Measurements from ENCODE around the gene PPM1H.
"Not testable (repeated sequence)": the region's sequence is repeated elsewhere in the genome, so short reads cannot be mapped to it uniquely, and the experiment has no call there.

Gene PPM1H

DNA sequence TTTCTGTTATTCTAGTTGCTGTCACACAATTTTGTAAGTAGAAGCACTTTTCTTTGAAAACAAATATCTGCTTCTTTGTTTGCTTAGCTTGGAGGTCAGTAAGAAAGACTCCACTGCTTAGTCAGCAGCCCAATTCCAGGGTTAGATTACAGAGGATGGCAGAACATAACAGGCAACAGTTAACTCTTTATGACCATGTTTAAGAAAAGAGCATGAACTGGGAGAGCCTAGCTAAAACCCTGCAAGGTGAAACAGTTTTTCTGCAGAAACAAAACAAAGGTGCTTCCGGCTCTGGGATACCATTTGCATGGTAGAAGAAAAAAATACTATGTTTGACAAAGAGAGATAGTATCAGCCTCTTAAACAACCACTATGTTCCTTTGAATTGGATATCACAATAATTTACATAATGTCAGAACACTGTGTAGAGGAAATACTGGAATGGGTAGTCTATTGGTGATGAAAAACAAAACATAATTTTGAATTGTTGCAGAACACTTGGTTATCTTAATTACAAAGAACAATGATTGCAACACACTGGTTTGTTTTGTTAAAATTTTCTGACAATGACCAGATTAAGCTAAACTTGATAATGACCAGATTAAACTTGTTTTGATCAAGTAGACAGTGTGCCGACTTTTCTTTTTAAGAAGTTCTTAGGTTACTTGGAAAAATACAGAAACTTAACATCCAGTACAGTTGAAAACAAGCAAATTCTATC lies 22.4 kb upstream of the PPM1H start:
- no peak for DNase-seq (ENCODE audit: extremely low read depth, low read depth)
- TF ChIP-seq, protein P1, sequence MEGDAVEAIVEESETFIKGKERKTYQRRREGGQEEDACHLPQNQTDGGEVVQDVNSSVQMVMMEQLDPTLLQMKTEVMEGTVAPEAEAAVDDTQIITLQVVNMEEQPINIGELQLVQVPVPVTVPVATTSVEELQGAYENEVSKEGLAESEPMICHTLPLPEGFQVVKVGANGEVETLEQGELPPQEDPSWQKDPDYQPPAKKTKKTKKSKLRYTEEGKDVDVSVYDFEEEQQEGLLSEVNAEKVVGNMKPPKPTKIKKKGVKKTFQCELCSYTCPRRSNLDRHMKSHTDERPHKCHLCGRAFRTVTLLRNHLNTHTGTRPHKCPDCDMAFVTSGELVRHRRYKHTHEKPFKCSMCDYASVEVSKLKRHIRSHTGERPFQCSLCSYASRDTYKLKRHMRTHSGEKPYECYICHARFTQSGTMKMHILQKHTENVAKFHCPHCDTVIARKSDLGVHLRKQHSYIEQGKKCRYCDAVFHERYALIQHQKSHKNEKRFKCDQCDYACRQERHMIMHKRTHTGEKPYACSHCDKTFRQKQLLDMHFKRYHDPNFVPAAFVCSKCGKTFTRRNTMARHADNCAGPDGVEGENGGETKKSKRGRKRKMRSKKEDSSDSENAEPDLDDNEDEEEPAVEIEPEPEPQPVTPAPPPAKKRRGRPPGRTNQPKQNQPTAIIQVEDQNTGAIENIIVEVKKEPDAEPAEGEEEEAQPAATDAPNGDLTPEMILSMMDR (IDR thresholded peaks at IDR 0.05; ENCODE audit: low read depth, low read length) = no peak

DNA sequence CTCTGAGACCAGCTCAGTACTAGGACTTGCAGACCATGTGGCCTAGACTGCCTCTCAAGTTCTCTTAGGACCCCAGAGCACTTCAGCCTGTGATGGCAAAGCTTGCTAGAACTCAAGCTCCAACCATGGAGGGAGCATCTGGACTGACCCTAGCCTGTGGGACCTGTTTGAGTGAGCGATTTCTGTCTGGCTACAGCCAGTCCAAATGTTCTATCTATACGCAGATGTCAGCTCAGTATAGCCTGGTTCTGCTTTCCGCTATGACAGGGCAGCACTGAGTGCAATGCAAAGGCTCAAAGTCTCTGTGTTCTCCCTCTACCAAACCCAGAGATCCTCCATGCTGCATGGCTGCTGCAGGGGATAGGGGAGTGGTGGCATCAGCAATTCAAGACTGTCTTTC lies 20.7 kb upstream of the PPM1H start:
- TF ChIP-seq, protein P1 (IDR thresholded peaks at IDR 0.05; ENCODE audit: low read depth, low read length) = no peak
- no peak for DNase-seq (ENCODE audit: extremely low read depth, low read depth)

DNA sequence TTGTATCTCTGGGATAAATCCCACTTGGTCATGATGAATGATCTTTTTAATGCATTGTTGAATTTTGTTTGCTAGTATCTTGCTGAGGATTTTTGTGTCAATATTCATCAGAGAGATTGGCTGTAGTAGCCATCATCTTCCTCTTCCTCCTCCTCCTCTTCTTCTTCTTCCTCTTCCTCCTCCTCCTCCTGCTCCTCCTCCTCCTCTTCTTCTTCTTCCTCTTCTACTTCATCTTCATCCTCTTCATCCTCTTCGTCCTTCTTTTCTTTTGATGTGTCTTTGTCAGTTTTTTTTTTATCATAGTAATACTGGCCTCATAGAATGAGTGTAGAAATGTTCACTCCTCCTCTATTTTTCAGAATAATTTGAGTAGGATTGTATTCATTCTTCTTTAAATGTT lies 15.4 kb upstream of the PPM1H start:
- TF ChIP-seq, protein P1 (IDR thresholded peaks at IDR 0.05; ENCODE audit: low read depth, low read length) = no peak
- DNase-seq (ENCODE audit: extremely low read depth, low read depth) = no peak

DNA sequence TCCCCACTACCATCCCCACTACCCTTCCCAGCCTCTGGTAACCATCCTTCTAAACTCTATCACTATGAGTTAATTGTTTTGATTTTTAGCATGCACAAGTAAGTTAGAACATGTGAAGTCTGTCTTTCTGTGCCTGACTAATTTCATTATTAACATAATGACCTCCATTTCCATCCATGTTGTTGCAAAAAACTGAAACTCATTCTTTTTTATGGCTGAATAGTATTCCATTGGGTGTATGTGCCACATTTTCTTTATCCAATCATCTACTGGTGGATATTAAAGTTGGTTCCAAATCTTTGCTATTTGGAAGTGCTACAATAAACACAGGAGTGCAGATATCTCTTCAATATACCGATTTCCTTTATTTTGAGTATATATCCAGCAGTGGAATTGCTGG lies 13.2 kb upstream of the PPM1H start:
- DNase-seq (ENCODE audit: extremely low read depth, low read depth) = no peak
- TF ChIP-seq, protein P1 (IDR thresholded peaks at IDR 0.05; ENCODE audit: low read depth, low read length) = no peak

DNA sequence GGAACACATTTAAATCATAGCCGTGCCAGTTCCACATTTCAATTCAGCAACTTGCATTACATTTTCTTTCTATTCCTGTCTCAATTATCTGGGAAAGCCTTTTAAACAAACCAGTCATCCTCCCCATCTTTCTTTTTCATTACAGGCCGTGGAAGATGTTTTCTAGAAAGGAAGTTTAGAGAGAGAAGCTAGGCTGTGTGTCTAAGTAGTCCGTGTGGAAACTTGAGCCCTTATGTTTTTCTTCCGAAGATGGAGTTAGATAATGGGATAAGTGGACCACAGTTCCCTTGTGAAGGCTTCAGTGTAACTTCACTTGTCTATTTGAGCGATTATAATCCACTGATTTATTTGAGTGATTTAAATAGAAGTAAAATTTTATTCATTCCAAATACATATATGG lies 12.4 kb upstream of the PPM1H start:
- TF ChIP-seq, protein P1 (IDR thresholded peaks at IDR 0.05; ENCODE audit: low read depth, low read length) = no peak
- DNase-seq (ENCODE audit: extremely low read depth, low read depth) = no peak

DNA sequence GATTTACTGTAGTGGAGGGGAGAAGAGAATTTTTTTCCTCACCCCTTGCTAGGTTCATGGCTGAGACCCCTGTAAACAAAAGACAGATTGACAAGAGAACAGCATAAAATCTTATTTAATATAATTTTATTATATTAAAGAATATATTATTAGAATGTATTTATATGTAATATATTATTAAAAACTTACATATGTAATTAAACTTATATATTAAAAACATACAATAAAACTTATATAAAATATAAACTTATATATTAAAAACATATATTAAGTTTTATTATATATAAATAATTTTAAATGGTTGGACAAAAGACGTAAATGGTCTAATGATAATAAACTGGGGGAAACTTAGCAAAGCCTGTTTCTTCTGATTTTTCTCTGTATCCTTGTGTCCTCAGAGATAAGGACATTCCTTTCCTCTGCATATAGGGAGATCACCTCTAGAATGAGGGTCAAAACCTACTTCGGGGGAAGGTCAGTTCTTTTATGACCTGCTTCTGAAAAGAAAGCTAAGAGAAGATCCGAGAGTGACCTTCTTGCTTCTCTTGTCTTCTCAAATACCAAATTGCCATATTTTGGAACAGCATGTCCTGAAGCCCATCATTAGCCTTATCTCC lies 8.9 kb upstream of the PPM1H start:
- TF ChIP-seq, protein P1 (IDR thresholded peaks at IDR 0.05; ENCODE audit: low read depth, low read length) = no peak

DNA sequence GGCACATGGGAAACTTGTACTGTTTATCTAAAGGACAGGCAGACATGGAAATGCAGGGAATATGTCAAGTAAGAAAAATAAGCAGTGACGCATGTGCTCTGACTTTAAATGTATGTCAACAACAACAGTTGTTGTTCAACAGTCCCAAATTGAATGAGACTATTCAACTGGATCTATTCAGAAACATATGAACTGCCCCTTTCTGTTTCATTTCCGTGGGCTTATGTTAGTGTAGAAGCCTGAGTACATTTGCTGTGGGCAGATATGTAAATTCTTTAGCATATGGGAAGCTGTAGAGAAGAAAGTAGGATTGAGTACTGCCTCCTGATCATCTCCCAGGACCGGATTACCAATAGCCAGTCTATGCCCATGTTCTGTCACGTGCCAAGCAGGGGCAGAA lies 7.4 kb upstream of the PPM1H start:
- not testable (repeated sequence) for DNase-seq (ENCODE audit: extremely low read depth, low read depth)

More for the DNA sequence above, 8.9 kb upstream of the PPM1H start:
- DNase-seq (ENCODE audit: extremely low read depth, low read depth) = no peak

Measured in AG09319 (cell line).